Nephron progenitor cell (in vitro differentiated cells): ENCODE data around the gene RAD51B.
A peak's percentile ranks its signal among the peaks of the same experiment; 100 is the strongest.

ENCODE experiments used
- DNase-seq: peaks from one replicate; pipeline ENCODE4 v3.0.0; 2021
- H3K27ac Mint-ChIP-seq: 2 replicates; pipeline ENCODE4 v1.8.0; 2021; ENCODE audit warnings: mild to moderate bottlenecking, moderate library complexity, mixed read lengths
- H3K27me3 Mint-ChIP-seq: 2 replicates; pipeline ENCODE4 v1.8.0; 2021; ENCODE audit warnings: mild to moderate bottlenecking, low read depth, mixed read lengths; ENCODE audit not compliant: poor library complexity
- H3K36me3 Mint-ChIP-seq: 2 replicates; pipeline ENCODE4 v1.8.0; 2021; ENCODE audit warnings: low read depth, mixed read lengths
- H3K4me1 Mint-ChIP-seq: 2 replicates; pipeline ENCODE4 v1.8.0; 2021; ENCODE audit warnings: mixed read lengths
- H3K4me3 Mint-ChIP-seq: 2 replicates; pipeline ENCODE4 v1.8.0; 2021; ENCODE audit warnings: mild to moderate bottlenecking, moderate library complexity, mixed read lengths
- H3K9me3 Mint-ChIP-seq: 2 replicates; pipeline ENCODE4 v1.8.0; 2021; ENCODE audit warnings: mild to moderate bottlenecking, moderate library complexity, mixed read lengths
- TF ChIP-seq, protein P1 (sequence below): fragments of 200-600 bp; sonication (generic); IDR thresholded peaks from 2 replicates; pipeline ENCODE4 v1.5.0; 2021; ENCODE audit warnings: antibody characterized with exemption

The RAD51B gene

DNA sequence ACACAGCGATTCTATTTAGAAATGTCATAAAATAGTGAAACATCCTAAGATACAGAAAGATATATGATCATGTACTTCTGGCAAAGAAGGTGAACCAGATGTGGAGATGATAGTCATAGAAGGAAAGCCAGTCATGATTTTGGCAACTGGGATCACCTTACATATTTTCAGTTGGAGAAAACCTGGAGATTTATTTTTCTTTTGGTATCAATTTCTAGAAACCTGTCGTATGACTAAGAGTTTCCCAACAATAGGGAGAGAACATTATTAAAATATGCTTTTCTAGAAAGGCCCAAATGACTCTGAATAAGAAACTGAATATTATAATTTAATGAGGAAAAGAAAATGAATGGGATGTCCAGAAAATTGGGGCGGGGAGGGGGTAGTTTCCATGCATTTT is 576.9 kb downstream of the RAD51B start:
- H3K27me3 Mint-ChIP-seq, result no peaks in the 10 kb centered on the region
- H3K27ac Mint-ChIP-seq, result no peak overlapping the region
- H3K4me1 Mint-ChIP-seq, result peaks cover 94% of the 10 kb centered on the region
- H3K9me3 Mint-ChIP-seq, result no peaks in the 10 kb centered on the region
- TF ChIP-seq, protein P1, sequence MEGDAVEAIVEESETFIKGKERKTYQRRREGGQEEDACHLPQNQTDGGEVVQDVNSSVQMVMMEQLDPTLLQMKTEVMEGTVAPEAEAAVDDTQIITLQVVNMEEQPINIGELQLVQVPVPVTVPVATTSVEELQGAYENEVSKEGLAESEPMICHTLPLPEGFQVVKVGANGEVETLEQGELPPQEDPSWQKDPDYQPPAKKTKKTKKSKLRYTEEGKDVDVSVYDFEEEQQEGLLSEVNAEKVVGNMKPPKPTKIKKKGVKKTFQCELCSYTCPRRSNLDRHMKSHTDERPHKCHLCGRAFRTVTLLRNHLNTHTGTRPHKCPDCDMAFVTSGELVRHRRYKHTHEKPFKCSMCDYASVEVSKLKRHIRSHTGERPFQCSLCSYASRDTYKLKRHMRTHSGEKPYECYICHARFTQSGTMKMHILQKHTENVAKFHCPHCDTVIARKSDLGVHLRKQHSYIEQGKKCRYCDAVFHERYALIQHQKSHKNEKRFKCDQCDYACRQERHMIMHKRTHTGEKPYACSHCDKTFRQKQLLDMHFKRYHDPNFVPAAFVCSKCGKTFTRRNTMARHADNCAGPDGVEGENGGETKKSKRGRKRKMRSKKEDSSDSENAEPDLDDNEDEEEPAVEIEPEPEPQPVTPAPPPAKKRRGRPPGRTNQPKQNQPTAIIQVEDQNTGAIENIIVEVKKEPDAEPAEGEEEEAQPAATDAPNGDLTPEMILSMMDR, result no peak
- no peak overlapping the region for H3K4me3 Mint-ChIP-seq
- DNase-seq, result no peak
- H3K36me3 Mint-ChIP-seq, result no peaks in the 10 kb centered on the region

DNA sequence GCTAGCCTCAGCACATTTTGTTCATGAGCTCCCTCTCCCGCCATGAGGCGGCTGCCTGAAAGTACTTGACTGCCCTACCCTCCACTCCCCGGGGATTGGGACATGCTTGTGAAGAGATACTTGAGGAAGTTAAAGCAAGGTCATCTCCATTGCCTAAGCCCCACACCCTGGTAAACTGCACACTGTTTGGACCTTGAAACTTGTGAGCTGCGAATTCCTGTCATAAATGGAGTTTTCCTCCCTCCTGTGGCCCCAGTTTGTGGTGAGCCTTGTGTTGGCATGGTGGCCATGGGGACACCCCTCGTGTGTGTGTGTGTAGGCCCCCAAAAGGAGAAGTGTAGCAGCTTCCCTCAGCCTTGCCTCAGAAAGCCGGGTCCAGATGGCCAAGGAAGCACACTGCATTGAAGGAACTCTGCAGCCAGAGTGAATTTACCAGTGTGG is 577.8 kb downstream of the RAD51B start:
- H3K36me3 Mint-ChIP-seq, result no peaks in the 10 kb centered on the region

GRCh38 chr14:68397822-68398221 is 578.2 kb downstream of the RAD51B start:
- Mint-ChIP-seq H3K27me3 (no peaks in the 10 kb centered on the region), H3K4me3 (peak overlapping the region; percentile 14), H3K9me3 (no peaks in the 10 kb centered on the region), H3K36me3 (no peaks in the 10 kb centered on the region), H3K4me1 (peaks cover 90% of the 10 kb centered on the region), H3K27ac (peak overlapping the region; percentile 97)
- TF ChIP-seq, protein P1, result no peak
- peak; percentile 25 for DNase-seq

More for the DNA sequence above, 577.8 kb downstream of the RAD51B start:
- no peak for DNase-seq
- peaks cover 92% of the 10 kb centered on the region for H3K4me1 Mint-ChIP-seq
- no peaks in the 10 kb centered on the region for H3K27me3 Mint-ChIP-seq
- H3K4me3 Mint-ChIP-seq, result no peak overlapping the region
- no peaks in the 10 kb centered on the region for H3K9me3 Mint-ChIP-seq
- TF ChIP-seq, protein P1, result no peak
- H3K27ac Mint-ChIP-seq, result peak overlapping the region; percentile 97

DNA sequence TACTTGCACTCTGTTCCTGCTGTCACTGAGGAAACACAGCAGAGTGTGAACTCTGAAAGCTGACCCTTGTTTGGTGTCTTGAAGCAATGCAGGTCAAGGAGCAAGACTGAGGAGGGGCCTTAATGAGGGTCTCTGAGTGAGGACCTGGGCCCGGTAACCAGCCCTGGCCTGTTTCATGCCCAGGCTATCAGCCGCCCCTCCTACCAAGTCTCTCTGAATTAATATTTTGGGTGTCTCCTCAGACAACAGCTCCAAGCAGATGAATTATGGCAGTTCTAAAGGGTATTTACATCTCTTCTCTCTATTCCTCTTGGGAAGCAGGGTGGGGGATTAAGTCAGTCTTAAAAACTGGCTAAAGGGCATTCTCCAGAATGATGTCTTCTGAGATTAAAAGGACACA is 578.8 kb downstream of the RAD51B start:
- Mint-ChIP-seq H3K4me1 (peaks cover 90% of the 10 kb centered on the region), H3K4me3 (peak overlapping the region; percentile 14), H3K36me3 (no peaks in the 10 kb centered on the region), H3K27ac (peak overlapping the region; percentile 97), H3K9me3 (no peaks in the 10 kb centered on the region), H3K27me3 (no peaks in the 10 kb centered on the region)
- TF ChIP-seq, protein P1, result no peak
- DNase-seq, result no peak

DNA sequence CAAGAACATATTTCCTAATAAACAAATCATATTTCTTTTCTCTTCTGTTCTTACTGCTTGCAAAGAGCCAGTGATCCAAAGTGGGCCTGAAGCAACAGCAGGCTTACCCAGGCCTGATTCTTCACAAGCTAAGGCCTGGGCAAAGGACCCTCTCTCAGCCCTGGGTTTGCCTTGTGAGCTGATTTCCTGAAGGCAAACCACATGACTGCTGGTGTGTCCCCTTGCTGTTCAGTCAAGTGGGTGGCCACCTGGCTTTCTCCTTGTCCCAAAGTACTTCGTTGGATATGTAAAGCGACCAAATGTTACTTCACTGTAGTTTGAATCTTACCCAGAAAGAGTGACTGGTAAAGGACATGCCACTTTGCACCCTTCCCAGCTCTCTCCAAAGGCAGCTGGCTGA is 580.4 kb downstream of the RAD51B start:
- Mint-ChIP-seq H3K4me1 (peaks cover 86% of the 10 kb centered on the region), H3K27me3 (no peaks in the 10 kb centered on the region), H3K4me3 (no peak overlapping the region), H3K27ac (peak overlapping the region; percentile 94), H3K36me3 (no peaks in the 10 kb centered on the region), H3K9me3 (no peaks in the 10 kb centered on the region)
- TF ChIP-seq, protein P1, result no peak
- DNase-seq, result no peak

- DNase-seq, result no peak
- no peak overlapping the region for H3K4me3 Mint-ChIP-seq
- H3K4me1 Mint-ChIP-seq, result peaks cover 73% of the 10 kb centered on the region
- no peak overlapping the region for H3K27ac Mint-ChIP-seq
- no peaks in the 10 kb centered on the region for H3K27me3 Mint-ChIP-seq
- H3K9me3 Mint-ChIP-seq, result no peaks in the 10 kb centered on the region
- no peaks in the 10 kb centered on the region for H3K36me3 Mint-ChIP-seq
- TF ChIP-seq, protein P1, result no peak
Measured at GRCh38 chr14:68401317-68401716, 581.7 kb downstream of the RAD51B start.
